Kidney (tissue), 14 donors: ENCODE results near the gene PARS2. TPM values are rescaled to one million over a fixed set of nuclear protein-coding genes. Genes with fewer than 3 reads are reported as not detected.

Experiments used
- DNase-seq, 5 donors: peaks; one replicate each; pipeline ENCODE4 v3.0.0-alpha.2; 2013 to 2020
- FAIRE-seq: peaks from 2 replicates; lab custom pipeline; 2012; peaks lifted over from hg19 to GRCh38; lab: Jason Lieb, UNC
- H3K27ac ChIP-seq, 2 donors: one replicate each; pipeline ENCODE4 v1.7.0; 2013; ENCODE audit warnings: low read depth in 2 of 2, low read length in 2 of 2, inconsistent platforms in 1 of 2
- H3K27me3 ChIP-seq: one replicate; pipeline ENCODE4 v1.7.1; 2013; ENCODE audit warnings: low read length, inconsistent platforms; ENCODE audit not compliant: control insufficient read depth, insufficient read depth
- H3K36me3 ChIP-seq, 3 donors: one replicate each; pipeline versions ENCODE4 v1.7.0 to v1.7.1; 2013; ENCODE audit warnings: low read length in 3 of 3, control low read depth in 1 of 3, inconsistent platforms in 1 of 3; ENCODE audit not compliant: insufficient read depth in 3 of 3, control insufficient read depth in 2 of 3
- H3K4me1 ChIP-seq, 3 donors: one replicate each; pipeline versions ENCODE4 v1.7.0 to v1.7.1; 2013; ENCODE audit warnings: low read length in 3 of 3, inconsistent platforms in 1 of 3, low read depth in 1 of 3; ENCODE audit not compliant: control insufficient read depth in 2 of 3, insufficient read depth in 2 of 3
- H3K4me3 ChIP-seq, 3 donors: one replicate each; pipeline versions ENCODE4 v1.7.0 to v1.8.1; 2013; ENCODE audit warnings: low read length in 3 of 3, control low read depth in 1 of 3, inconsistent platforms in 1 of 3
- H3K9ac ChIP-seq, 3 donors: one replicate each; pipeline versions ENCODE4 v1.7.0 to v1.7.1; 2013; ENCODE audit warnings: low read length in 3 of 3, control low read depth in 1 of 3, inconsistent platforms in 1 of 3
- H3K9me3 ChIP-seq, 3 donors: one replicate each; pipeline versions ENCODE4 v1.7.0 to v1.7.1; 2013; ENCODE audit warnings: low read length in 3 of 3, control low read depth in 1 of 3, inconsistent platforms in 1 of 3; ENCODE audit not compliant: control insufficient read depth in 2 of 3, insufficient read depth in 1 of 3
- CTCF ChIP-seq: IDR thresholded peaks from 3 replicates; pipeline ENCODE4 v1.5.1; 2012; ENCODE audit warnings: mild to moderate bottlenecking, moderate library complexity, borderline replicate concordance; ENCODE audit not compliant: insufficient read depth; ENCODE audit errors: extremely low read depth
- intact Hi-C: fragments of 100-400 bp; cut with DNase I; formaldehyde crosslinking; loops from one replicate; pipeline ENCODE4 v1.11.1; 2022
- polyA plus RNA-seq: library from polyadenylated mRNA; stranded (reverse); fragments of 350-450 nt; fragmentation: Illumina TruSeq; extraction: RNeasy Lipid Tissue Mini Kit (QIAGEN cat#74804); gene quantifications from one replicate; pipeline ENCODE4 v1.2.3, GENCODE V29; 2014; ENCODE audit warnings: low read depth, low replicate concordance; ENCODE audit not compliant: insufficient read depth
- total RNA-seq: library from RNA; stranded (reverse); fragmentation: NEBNext Ultra II Directional; extraction: Animal tissue kit (Norgen Biotek cat#: 25700); gene quantifications from one replicate; pipeline ENCODE4 v1.2.1, GENCODE V29; 2021
- donor health status: control.
- donor health status: control.
- donor health status: control.
- donor health status: control.
- donor health status: control.
- donor health status: DM: yes; HTN: yes; CAD: no.
- donor health status: Normal renal cell carcinoma (clear cell type).

PARS2 gene
- total and polyA plus RNA-seq, 2 donors from 2014 or later, result 7.1 to 7.2 TPM

GRCh38 chr1:54764922-54765561 lies 719 bp upstream of the PARS2 start:
- FAIRE-seq, result no peak
- H3K9ac ChIP-seq, result peak overlapping the region in 2 of 3 donors; percentile 17 to 24
- intact Hi-C loops, result no loop called here
- peak overlapping the region in 1 of 2 donors; percentile 52 for H3K27ac ChIP-seq
- DNase-seq, result no peak
- no peaks in the 10 kb centered on the region for H3K27me3 ChIP-seq
- H3K4me3 ChIP-seq, result peak overlapping the region; percentile 57 to 85 (median 68)
- no peaks in the 10 kb centered on the region for H3K9me3 ChIP-seq
- no peak for TF ChIP-seq CTCF
- peaks cover 0 to 12% (median 8%) of the 10 kb centered on the region in 3 donors for H3K4me1 ChIP-seq
- no peaks in the 10 kb centered on the region for H3K36me3 ChIP-seq

- DNase-seq, result no peak
These were observed 549 bp downstream of the PARS2 start for GRCh38 chr1:54763816-54764132.

GRCh38 chr1:54758678-54759348 lies 5.5 kb downstream of the PARS2 start:
- DNase-seq (no peak), FAIRE-seq (no peak)
- H3K4me3 ChIP-seq, result no peak overlapping the region
- peaks cover 0 to 12% (median 6%) of the 10 kb centered on the region in 3 donors for H3K4me1 ChIP-seq
- H3K27me3 ChIP-seq, result no peaks in the 10 kb centered on the region
- H3K36me3 ChIP-seq, result peaks cover 0 to 15% (median 8%) of the 10 kb centered on the region in 3 donors
- intact Hi-C loops, result no loop called here
- no peaks in the 10 kb centered on the region for H3K9me3 ChIP-seq
- no peak overlapping the region for H3K27ac ChIP-seq
- no peak overlapping the region for H3K9ac ChIP-seq
- no peak for TF ChIP-seq CTCF

More at GRCh38 chr1:54763816-54764132, 549 bp downstream of the PARS2 start:
- TF ChIP-seq CTCF, result no peak
- intact Hi-C loops, result no loop called here
- Histone ChIP-seq H3K9me3 (no peaks in the 10 kb centered on the region), H3K27me3 (no peaks in the 10 kb centered on the region), H3K4me1 (peaks cover 0 to 12% (median 8%) of the 10 kb centered on the region in 3 donors), H3K4me3 (peak overlapping the region; percentile 94 to 98 (median 95)), H3K36me3 (peaks cover 0 to 2% (median 2%) of the 10 kb centered on the region in 3 donors), H3K9ac (peak overlapping the region; percentile 88 to 95 (median 91)), H3K27ac (peak overlapping the region; percentile 61 to 65)
- no peak for FAIRE-seq
